Embryonic facial prominence (tissue), 1 donor: ENCODE measurements around the gene JPH4.
"Not testable (repeated sequence)": the region's sequence is repeated elsewhere in the genome, so short reads cannot be mapped to it uniquely, and the experiment has no call there.

Experiments used
- DNase-seq: peaks from one replicate; pipeline ENCODE4 v3.0.0-alpha.2; 2016; ENCODE audit errors: extremely low spot score

JPH4 gene

DNA sequence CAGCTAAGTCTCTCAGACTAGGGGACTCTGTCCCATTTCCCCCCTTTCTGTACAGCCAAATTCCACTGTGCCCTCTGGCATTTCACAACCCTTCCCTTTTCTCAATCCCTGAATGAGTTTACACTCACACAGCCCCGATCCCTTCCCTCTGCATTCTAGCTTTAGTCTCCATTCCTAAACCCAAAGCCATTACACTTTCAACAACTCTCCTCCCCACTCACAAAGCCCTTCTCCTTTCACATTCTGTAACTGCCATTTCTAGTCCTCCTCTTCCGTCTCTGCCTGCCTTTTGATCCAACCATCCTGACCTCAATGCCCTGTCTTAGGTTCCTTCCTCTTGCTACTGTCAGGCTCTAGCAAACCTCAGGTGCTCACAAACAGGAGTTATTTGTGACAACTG is 30.7 kb downstream of the JPH4 start:
- no peak for DNase-seq

DNA sequence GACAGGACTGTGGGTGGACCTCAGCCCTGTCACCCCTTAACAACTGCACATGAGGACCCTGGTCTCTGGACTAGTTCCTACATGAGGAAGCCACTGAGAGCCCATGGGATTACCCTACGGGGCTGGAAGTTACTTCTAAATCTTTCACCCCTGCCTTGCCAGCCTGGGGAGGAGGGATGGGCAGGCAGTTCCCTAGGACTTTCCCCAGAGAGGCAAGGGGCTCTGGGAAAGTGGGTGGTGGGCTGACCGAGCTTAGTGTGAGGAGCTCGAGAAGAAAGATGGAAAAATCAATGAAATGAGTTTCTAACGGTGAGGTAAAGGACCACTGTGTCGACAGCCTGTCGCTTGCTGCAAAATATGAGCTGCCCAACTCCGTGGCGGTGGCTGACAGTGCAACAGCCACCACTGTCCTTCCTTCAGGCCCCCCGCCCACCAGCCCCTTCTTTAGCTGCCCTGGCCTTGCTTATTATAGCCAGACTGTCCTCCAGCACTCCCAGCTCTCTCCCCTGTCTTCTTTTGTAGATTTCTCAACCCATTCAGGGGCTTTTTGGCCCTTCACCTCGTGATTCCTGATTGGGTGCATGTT is 32.0 kb downstream of the JPH4 start:
- DNase-seq, result no peak

DNA sequence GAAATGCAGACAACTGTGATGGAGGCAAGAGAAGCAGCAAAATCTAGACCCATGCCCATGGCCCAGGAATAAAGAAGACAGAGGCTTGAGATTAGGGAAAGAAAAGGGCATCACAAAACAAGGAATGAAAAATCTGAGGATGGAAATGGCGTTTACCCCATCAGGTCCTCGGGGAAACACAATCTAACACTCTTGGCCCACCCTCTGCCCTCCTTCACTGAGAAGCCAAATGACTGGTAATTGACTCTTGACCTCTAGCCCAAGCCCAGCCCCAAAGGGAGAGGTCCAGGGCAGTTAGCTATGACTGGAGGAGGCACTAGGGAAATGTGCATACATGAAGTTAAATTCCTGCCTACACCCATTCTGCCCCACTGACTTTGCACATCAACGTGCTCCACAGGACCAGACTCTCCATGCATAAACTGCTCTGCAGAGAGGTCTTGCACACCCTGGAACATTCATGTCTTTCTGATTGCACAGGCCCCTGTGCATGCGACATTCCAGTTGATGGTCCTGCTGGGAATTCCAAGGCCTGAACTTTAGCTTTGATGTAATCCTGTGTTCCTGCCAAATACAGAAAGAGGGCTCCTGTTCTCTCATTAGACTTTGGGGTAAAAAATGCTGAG is 32.7 kb downstream of the JPH4 start:
- DNase-seq, result no peak

DNA sequence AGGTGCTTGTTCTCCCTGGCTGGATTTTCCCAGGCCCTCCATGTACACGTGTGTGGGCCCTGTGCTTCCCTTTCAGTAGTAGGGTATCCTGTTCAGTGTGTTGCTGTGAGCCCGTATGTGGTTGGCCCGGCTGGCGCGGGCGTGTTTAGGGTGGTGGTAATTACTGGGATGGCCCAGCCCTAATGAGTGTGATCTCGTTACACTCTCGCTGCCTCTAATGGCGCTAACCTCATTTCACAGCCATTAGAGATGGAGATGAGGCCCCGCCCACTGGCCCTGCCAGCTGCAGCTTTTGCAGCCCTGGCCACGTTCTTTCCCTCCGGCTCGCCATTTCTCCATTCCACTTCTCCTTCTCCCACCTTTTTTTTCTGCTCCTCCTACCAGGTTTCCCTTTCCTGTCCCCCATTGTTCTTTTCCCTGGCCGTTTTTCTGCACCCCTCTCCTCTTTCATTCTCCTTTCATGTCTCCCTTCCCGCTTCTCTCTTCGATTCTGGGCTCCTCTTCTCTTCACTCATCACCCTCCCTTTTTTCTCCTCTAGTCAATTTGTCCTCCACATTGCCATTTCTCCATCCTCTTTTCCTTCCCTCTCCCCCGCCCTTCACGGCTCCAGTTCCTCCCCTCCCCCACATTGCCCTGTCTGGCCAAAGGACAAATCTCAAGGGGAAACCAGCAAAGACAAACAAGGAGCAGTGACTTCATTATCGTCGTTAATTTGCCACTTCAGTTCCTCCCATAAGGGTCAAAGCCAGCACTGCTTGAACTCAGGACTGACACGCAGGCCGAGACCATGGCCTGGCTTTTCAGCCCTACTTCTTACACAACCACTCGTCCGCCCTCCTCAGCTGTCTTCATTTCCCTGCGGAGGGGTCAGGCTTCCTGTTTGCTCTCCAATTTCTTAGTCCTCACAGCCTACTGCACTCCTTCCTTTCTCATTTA is 33.8 kb downstream of the JPH4 start:
- DNase-seq, result no peak

DNA sequence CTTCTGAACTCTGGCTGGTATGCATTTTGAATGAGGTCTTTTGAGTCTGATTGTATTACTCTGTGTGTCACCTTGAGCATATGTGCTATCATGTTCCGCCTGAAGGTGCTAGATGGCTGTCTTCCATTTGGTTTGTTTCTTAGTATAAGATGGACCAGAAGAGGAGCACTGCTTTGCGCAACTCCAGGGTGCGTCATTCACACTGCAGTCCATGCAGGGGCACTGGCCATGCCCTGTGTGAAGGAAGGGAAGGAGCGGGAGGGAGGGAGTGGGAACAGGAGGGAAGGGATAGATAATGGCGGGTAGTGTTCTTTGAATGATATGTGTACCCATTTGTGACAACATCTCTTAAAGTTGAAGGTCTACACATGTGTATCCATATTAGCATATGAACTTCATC is 35.2 kb downstream of the JPH4 start:
- DNase-seq, result no peak

DNA sequence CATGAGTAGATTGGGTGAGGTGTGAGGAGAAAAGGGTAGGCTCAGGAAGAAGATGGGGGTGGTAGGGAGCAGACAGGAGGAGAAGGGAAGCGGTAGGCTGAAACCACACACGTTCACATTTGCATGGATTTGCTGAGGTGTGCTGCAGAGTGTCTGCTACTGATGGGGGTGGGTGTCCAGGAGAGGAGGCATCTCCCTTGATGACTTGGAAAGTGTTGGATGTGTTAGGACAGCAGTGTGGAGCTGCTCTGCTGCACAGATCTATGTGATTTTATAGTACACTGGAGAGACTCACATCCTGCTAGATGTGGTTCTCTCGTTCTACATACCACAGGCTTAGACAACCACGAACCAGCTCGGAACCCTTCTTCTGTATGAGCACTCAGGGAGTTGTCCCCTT is 36.3 kb downstream of the JPH4 start:
- DNase-seq, result no peak

DNA sequence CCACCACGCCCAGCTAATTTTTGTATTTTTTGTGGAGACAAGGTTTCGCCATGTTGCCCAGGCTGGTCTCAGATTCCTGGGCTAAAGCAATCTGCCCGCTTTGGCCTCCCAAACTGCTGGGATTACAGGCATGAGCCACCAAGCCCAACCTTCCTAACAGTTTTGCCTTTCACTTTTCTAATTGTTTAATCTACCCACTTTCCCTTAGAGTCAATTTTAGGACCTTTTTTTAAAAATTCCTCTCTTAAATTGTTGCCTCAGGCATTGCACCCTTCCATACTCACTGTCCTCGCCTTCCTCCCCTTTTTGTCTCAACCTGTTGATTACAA is 38.5 kb downstream of the JPH4 start:
- no peak for DNase-seq

DNA sequence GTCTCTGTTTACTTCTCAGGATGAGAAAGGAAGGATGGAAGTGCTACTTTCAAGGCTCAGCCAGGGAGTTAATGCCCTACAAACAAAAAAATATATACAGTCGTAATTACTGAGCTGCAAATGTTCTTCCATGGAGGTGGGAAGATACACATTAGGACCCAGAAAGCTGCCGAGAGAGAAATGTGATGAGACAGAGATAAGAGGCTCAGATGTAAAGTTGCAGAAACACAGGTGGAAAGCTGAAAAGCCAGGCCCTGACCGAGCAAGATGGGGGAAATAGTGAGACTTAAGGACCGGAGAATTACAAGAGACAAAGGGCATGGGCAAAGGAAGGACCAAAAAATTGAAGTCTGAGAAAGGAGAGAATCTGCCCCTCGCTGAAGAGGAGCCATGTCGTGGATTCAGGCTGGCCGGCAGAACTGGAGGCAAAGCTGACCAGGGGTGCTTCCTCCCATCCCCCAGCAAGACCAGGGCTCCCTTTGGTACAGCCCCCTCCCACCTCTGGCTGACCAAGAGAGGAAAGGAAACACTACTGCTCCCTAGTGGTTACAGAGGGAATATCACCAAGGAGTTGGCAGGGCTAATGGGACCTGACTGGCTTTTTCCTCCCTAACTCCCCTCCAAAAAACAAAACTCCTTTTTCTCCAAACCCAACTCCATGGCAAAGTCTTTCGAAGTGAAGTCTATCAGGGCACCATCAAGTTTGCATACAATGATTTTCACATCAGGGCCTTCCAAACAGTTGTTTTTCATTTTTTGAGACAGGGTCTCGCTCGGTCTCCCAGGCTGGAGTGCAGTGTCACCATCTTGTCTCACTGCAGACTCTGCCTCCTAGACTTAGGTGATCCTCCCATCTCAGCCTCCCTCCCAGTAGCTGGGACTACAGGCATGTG is 39.1 kb downstream of the JPH4 start:
- DNase-seq, result no peak

DNA sequence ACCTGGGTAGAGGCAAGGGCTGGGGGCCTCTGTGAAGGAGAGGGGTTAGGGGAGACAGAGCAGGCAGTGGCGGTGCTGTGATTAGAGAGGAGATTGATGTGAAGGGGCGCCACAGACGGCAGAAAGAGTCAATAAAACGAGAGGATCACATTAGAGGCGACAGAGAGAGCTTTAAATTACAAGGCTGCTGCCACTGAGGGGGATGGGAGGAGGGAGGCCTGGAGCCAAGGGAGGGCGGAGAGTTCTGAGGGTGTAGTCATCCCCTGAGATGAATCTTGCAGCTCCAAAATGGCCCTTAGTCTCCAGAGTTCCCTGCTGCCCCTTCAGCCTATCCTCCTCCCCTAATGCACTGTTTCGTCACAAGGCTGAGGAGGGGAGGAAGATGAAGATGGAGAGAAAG is 39.8 kb downstream of the JPH4 start:
- no peak for DNase-seq

DNA sequence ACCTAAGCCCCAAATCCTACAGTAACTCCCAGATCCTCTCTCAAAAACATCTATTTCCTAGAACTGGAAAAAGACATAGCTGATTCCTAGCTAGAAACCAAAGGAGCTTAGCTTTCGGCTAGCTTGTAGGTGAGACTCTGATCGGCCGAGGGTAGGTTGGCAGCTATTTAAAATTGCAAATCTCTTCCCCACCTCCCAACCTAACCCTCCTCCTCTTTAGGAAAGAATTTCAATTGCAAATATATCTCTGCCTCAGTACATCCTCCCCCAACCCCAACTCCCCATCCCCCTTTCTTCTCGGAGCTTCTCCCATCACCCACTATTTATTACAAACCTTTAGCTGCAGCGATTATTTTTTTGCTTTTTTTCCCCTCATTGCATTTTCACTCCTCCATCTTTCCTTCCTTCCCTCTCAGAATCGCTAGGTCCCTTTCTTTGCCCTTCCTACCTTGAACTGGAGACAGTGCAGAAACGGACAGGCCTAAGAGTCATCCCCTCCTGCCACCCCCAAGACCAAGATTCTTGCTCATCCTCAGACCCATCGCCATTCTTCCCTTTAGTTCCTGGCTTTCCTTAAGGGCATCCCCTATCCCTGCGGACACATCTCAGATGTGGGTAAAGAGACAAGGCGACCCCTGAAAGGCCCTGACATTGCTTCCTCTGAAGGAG is 40.4 kb downstream of the JPH4 start:
- no peak for DNase-seq

DNA sequence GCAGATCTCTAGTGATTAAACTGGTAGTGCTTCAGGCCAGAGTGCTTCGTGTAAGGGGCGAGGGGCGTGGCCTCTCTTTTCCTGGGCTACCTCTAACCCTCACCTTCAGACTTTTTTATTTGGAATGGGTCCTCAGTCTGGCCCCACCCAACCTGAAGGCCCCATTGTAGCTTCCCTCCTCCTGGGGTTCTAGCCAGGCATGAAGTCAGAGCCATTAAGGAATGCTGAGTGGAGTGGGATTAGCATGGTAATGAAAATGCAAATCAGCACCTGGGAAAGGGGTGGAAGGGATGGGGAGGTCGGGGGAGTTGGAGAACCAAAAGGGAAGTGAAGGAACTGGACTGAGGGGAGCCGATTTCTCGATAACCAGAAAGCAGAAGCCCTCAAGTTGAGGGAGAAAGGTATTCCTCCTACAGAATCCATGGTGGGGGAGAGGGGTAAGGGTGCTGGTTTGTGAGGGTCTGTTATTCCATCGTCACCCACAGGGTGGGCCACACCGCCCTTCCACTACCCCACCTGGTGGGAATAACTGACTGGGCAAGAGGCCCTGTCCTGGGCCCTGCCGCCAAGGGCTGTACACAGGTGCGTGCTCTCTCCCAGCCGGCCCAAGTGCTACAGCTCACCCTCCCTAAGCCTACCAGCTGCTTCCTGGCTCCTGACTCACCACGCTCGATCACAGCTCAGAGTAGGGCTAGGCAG is 41.1 kb downstream of the JPH4 start:
- no peak for DNase-seq

DNA sequence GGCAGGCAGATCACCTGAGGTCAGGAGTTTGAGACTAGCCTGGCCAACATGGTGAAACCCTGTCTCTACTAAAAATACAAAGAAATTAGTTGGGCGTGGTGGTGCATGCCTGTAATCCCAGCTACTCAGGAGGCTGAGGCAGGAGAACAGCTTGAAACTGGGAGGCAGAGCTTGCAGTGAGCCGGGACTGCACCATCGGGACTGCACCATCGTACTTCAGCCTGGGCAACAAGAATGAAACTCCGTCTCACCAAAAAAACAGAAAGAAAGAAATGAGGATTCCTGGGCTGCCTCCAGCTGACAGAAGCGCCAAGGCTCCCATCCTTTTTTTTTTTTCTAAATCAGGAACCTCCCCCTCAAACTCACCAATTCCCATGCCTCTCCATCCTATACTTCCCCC is 41.7 kb downstream of the JPH4 start:
- DNase-seq, result not testable (repeated sequence)

DNA sequence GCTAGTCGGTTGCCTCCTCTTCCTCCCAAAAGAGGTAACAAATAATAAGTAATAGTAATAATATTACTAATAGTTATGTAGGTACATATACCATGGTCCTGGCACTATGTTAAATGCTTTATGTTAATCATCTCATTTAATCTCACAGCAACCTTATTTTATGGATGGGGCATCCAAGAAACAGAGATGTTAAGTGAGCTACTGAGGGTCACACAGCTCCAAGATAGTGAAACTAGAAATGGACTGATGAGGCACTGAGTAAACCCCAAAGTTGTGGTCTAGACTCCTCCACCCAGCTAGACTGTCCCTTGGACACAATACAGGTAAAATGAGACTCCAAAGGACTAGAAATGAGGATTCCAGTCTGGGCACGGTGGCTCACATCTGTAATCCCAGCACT is 42.1 kb downstream of the JPH4 start:
- no peak for DNase-seq

DNA sequence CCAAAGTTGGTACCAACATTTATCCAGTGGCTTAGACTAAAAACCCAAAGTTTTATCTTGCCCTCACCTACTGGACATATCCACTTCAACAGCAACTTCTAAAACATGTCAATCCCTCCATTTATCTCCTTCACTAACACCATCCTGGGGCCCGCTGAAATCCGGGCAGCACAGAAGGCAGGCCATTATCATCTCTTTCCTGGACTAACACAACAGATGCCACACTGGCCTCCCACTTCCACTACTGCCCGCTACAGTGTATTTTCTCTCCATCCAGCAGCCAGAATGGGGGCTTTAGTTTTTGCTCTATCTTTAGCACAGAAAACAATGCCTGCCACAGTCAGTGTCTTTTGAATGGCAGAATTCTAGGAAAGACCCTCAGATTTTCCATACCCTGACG is 42.6 kb downstream of the JPH4 start:
- no peak for DNase-seq

DNA sequence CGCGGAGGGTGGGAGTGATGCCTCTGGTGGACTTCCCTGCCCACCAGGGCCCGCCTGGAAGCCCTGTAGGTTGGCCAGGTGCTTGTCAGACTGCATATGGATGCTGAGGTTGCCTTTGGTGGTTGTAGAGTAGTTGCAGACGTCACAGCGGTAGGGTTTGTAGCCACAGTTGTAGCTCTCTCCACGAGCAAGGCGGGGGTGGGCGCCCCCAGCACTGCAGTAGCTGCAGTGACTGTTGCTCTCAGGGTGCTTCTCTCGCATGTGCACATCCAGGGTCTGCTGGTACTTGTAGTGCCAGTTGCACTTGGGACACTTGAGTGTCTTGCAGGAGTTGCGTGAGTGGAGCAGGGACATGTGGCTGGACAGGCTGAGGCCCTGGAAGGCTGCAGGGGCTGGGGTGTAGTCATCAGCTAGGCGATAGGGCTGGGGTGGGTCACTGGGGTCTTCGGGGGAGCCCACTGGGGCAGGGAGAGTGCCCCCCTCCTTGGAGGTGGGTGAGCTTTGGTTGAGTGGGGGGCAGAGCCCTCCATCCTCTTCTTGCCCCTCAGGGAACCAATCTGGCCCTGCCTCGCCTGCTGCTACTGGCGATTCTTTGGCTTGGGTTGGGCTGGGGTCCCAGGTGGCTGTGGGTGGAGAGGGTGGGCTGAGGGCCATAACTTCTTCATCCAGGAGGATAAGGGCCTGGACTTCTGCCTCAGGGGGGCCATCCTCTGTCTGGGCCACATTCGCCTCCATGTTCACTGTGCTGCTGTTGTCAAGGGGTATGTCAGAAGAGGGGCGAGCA is 44.7 kb downstream of the JPH4 start:
- DNase-seq, result no peak

DNA sequence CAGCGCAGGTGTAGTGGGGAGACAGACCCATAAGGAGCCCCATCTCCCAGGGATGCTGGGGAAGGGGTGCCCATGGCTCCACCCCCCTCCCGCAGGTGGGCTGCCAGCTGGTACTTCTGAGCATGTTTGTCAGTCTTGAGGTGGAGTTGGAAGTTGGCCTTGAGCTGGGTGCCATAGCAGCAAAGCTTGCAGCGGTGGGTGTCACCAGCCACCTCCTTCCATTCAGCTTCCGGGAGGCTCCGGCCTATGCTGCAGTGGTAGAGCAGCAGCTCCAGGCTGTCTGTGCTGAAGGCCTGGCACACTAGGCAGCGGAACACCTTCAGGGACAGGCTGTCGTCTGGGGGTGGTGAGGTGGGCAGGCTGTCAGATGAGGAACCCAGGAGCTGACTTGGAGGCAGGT is 45.9 kb downstream of the JPH4 start:
- no peak for DNase-seq

DNA sequence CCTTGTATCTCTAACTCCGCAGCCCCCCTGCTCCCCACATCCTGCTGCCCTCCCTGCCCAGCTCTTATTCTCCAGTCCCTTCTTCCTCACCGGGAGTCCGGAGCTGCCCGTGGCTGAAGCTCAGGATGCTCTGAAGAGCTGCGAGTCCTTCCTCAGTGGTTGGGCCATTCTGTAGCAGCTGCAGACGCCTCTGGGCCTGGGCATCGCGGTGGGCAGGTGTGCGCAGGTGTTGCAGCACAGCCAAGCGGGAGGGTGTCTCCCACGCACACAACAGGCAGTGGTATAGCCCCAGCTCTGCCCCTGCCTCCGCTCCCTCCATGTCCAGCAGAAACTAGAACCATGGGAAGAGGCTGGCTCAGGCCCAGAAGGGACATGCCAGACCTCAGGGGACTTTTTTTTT is 47.2 kb downstream of the JPH4 start:
- DNase-seq, result no peak

DNA sequence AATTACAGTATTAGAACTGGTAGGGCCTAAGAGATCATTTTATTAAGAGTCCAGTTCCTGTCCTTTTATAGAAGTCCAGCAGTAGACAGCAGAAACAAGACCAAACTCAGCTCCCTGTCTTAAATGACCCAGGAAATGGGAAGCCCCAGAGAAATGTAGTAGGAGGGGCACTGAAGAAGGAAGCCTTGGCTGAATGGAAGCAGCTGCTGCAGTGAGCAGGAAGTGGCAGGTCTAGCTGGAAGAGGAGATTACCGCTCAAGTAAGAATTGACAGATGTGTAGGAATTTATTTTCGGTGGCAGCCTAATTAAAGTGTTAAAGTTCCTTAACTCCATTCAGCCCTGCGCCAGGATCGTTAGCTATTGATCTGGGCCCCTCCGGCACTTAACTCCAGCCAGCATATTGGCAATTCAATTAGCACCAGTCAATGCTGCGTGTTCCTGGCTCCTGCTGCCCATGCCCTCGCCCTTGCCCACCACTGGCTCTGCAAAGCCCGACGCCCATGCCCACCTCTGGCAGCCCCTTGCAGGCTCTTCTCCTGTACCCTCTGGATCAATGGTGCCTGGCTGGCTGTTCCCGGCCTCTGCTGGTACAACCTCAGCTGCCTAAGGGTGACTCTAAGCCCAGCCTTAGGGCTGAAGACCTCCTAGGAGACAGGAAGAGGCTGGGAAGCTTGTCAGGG is 48.1 kb downstream of the JPH4 start:
- no peak for DNase-seq

DNA sequence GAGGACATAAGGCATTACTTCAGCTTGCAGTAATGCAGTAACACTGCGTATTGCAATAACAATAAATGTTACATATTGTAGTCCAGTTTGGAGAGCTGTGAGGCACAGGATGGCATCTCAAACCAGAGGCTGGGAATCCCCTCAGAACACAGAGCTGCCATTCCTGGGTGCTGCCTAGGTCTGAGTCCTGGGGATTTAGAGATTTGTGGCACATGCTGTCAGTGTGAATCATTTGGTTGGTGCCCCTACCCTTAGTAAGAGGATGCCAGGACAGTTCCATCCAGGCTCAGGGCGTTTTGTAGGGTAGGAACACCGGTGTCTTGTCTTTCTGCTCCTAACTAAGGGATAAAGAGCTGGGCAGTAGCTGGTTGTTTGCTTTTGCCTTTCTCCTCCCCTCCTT is 49.6 kb downstream of the JPH4 start:
- no peak for DNase-seq

DNA sequence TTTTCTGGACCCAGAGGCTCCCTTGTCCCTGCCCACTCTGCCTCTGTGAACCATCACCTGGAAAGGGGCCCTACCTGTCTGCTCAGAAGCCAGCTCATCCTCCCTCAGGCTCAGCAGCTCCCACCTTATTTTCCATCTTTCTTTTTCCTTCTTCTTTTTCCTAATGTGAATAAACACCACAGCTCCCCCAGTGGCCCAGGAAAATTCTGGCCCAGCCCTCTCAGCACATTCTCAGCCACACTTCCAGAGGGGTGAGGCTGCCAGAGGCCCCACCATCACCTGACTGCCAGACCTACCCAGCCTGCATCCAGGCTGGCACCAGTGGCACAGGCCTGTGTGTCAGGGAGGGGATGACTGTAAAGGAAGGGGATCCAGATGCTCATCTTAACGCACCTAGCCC is 50.0 kb downstream of the JPH4 start:
- no peak for DNase-seq
